ENCODE data around the gene SLCO2A1.
"Not testable (repeated sequence)": the region's sequence is repeated elsewhere in the genome, so short reads cannot be mapped to it uniquely, and the experiment has no call there.

SLCO2A1 gene

DNA sequence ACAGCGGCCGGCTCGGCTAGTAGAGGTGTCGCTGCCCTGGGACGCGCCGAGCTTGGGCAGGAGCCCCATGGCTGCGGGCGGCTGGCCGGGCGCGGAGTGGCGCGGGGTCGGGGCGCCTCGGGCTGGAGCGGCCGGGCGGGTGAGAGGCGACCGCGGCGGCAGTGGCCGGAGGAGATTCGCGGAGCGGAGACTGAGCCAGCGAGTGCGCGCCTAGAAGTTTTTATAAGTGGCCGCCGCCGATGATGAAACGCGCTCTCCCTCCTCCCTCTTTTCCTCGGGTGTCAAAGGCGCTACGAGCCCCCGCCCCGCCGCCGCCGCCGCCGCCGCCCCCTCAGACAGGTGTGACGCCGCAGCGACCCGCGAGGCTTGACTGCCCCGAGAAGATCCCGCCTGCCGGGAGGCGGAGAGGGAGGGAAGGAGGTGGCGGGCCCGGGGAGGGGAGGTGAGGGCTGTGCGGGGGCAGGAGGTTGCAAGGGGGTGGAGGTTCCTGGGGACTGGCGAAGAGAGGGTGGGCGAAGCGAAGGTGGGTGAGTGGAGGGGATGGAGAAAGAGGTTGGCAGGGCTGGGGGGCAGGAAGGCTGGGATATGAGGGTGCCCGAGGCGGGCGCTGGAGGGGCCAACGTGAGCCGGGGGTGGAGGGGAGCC, at the start of gene SLCO2A1:
Gene SLCO2A1, minus strand, starts transcription at position 192 of the 645 bp plus-strand sequence. Its CDS starts 123 bp downstream, at position 69.
- DNase-seq (ENCODE audit: low read depth, low spot score): no peak

DNA sequence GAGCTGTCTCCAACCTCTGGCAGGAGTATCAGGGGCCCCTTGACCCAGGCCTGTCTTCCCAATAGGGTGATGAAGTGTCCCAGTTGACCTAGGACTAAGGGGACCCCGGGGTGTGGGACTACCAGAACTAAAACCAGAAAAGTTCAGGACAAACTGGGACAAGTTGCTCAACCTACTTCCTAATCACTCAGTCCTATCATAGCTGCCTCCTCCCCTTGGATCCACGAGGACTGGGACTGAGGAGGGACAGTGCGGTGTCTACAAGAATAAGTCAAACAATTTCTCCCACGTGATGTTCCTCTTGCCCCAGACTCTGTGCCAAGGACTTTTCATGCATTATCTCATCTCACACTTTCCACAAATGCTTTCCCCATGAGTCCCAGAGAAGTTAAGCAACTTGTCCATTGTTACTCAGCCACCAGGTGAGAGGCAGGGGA, 49.4 kb upstream of the SLCO2A1 start:
- no peak for DNase-seq (ENCODE audit: low read depth, low spot score)

DNA sequence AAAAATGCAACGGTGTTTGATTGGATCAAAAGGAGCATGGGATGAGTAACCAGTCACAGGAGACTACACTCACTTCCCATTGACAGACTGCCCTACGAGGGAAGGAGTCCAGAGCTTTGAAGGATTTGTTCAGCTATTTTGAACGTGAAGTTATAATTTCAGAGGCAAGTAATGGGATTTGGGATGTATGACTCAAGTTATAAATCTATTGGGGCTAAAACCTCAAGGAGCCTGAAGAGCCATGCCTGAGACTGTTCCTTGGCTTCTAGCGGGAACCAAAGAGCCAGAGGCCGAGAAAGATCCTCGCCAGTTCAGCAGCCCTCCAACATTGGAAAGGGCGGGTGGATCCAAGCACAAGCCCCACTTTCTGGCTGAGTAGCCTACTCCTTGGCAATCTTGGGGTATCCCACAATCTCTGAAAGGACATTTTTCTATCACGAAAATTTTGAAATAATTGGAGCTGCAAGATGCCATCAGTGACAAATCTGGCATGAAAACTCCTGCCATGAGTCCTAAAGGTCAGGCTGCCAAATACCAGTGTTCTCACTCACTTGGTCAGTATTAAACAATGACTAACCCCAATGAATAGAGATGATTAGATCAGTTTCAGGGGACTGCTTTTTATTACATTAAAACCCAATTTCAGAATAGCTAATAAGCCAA, 48.6 kb upstream of the SLCO2A1 start:
- DNase-seq (ENCODE audit: low read depth, low spot score): no peak

DNA sequence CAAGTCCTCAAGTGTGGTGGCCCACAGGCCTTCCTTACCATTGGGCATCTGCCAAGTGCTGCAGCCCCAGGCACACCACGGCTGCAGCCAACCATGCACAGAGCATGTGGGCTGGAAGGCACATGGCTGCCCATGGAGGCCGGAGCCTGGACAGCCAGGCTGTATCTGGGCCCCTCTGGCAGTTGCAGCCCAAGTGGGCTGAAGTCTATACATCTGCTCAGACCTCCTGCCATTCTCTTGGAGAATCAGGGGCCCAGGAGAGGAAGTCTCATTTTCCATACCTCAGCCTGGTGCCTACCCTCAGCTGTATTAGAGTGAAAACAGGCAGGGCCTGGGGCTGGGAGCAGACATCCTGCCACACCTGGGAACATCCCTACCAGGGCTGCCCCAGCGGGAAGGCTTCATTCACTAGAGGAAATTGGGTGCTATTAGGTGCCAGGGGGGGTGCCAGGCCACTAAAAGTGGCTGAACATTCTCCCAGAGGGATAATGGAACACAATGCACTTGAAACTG, 48.0 kb upstream of the SLCO2A1 start:
- no peak for DNase-seq (ENCODE audit: low read depth, low spot score)

DNA sequence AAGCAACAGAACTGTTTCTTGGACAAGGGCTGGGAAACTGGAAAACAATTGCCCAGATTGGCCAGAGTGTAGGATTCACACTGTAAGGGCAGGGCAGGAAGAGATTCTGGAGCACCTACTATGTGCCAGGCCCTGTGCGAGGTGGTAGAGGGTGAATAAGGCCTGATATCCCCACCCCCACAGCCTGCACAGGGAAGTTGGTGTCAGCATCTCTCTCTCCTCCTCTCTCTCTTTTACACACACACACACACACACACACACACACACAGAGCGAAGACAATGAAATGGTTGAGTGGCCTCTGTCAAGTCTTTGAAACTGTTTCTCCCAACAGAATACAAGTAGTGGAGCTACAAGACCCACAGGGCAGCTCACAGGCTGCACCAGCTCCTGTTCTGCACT, 47.1 kb upstream of the SLCO2A1 start:
- no peak for DNase-seq (ENCODE audit: low read depth, low spot score)

DNA sequence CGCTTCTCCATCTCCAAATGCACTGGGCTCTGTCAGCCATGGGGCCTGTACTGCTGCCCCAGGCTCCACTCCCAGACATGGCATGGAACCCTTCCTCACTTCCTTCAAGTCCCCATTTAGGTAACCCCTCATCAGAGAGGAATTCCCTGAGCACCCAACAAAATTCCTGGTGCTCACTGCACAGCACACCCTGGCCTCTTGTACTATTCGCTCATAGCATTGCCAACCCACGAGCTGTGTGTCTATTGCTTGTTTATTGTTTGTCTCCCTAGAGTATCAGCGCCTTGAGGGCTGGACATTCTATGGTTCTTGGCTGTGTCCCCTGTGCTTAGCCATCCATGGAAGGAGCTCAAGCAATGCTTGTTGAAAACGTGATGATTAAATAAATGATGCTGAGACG, 46.1 kb upstream of the SLCO2A1 start:
- no peak for DNase-seq (ENCODE audit: low read depth, low spot score)

DNA sequence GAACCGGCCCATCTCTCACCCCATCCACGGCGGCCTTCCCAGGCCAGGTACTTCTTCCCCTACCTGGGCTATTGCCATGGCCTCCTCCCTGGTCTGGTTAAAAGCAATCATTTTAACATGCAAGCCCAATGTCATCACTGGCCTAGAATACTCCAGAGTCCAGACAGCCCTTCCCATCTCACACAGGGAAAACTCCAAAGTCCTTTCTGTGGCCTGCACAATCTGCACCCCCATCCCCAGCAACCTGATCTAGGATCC, 45.8 kb upstream of the SLCO2A1 start:
- no peak for DNase-seq (ENCODE audit: low read depth, low spot score)

DNA sequence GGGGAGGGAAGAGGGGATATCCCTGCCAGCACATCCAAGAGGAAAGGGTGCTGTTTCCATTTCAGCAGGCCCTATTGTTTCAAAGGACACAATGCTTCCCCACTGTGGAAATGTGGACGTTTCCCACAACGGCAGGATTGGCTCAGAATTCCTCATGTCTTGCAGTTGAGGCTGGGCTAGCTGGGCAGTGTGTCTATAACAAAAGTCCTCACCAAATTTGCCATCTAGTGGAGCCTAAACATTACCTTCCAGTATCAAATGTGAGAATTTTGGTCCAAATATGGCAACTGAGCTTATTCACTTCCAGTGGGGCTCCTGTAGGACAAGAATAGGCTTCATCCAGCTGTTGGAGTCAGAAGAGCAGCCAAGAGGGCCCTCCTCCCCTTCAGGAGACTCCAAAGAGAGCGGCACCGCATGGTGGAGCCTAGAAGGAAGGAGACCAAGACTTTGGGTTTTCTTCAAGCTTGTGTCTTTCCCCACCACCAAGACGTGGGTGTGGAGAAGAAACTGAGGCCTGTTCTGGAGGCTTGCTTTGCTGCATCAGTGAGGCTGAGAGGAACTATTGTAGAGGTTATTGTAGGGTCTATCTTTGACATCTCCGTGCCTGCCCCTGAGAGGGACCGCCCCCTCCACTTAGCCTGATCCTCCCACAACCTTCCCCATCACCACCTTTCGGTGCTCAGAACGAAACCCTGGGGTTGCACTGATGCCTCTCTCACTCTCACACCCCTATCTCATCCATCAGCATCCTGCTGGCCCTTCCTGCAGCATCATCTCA, 45.3 kb upstream of the SLCO2A1 start:
- DNase-seq (ENCODE audit: low read depth, low spot score): no peak

DNA sequence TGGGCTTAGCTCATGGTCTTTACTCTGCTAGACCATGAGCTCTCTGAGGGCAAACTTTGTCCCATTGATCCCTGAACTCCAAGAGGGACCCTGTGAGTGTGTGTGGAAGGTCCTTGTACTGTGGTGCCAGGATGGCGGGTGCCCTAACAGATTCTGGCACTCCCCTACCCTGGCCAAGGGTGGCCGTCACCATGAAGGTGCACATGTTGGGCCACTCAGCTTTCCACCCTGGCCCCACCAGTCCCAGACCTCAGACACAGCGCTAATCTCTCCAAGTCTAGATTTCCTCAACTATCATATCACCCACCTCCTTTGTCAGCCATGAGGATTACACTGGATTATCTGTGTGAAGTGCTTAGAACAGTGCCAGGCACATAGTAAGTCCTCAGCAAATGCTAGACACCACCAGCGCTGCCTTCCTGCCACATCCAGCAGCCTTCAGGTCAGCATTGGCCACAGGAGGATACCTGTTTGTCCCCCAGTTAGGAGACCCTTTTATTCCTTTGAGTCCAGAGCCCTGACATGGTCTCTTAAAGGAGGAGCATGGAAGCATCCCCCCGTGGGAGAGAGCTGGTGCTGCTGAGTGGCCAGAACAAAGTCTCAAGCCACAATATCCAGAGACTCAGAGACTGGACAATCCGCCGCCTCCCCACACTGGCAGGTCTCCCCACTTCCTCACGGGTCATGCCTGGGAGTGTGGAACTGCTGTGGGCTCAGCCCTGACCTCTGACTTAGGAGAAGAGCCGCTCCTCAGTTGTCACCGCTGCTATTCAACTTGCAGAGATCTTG, 44.5 kb upstream of the SLCO2A1 start:
- DNase-seq (ENCODE audit: low read depth, low spot score): no peak

DNA sequence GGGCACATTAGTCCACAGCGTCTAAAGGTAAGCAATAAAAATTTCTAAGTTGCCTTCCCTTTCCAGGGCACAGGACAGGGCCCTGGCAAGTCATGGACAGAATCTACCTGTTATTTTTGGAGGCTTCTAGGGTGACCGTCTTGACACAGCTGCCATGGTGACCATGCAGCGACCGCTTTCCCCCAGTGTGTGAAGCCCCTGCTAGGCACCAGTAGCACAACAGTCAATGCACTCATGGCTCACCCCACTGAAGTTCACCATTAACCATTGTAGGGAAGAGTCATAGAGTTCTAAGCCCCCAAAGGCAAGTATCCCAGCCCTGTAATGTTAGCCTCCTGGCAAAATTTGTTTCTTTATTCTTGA, 43.8 kb upstream of the SLCO2A1 start:
- DNase-seq (ENCODE audit: low read depth, low spot score): no peak

DNA sequence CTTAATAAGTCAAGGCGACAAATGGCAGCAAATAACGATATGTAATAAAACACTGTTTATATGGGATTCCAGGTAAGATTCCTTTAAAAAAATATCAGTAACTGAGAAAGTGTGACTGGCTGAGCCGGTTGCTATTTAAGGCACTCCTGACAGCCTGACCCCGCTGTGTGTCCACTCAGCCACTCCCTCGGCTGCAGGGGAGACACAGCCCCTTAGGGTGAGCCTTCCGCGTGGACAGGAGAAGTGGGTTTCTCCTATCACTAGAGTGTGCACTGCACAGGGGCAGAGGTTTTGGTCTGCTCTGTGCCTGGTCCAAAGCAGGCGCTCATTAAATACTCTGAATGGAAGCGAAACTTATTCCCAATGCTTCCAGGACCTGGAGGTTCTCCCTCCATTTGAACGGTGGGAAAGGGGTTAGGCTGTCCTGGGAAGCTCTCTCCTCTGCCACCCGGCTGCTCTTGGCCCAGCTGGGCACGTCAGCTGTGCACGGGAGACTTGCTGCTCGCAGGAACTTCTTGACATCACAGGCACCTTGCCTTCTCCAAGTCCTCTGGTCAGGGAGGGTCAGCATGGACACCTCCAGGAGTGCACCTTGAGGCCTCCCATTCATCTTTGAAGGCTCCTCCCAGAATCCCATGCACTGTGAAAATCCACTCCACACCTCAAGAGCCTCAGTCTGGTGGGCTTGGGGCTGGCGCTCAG, 43.3 kb upstream of the SLCO2A1 start:
- DNase-seq (ENCODE audit: low read depth, low spot score): no peak

DNA sequence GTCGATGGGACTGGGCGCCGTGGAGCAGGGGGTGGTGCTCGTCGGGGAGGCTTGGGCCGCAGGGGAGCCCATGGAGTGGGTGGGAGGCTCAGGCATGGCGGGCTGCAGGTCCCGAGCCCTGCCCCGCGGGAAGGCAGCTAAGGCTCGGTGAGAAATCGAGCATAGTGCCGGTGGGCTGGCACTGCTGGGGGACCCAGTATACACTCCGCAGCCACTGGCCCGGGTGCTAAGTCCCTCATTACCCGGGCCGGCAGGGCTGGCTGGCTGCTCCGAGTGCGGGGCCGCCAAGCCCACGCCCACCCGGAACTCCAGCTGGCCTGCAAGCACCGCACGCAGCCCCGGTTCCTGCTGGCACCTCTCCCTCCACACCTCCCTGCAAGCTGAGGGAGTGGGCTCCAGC, 40.6 kb upstream of the SLCO2A1 start:
- DNase-seq (ENCODE audit: low read depth, low spot score): not testable (repeated sequence)

DNA sequence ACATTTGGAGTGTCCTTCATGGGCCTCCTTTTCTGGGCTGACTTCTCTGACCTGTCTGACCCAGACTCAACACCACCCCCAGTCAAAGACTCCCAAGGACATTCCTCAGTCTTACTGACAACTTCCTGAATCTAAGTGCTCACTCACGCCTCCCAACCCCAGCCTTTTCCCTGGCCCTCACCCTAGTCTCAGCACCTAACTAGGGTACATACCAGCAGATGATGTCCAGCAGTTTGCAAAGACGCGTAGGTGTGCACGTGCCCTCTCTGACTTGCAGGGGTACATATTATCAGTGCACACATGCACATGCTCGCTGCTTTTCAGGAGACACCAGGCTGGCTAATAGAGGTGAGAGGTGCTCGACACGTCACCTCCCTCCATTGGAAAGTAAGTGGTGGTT, 38.7 kb upstream of the SLCO2A1 start:
- DNase-seq (ENCODE audit: low read depth, low spot score): no peak

DNA sequence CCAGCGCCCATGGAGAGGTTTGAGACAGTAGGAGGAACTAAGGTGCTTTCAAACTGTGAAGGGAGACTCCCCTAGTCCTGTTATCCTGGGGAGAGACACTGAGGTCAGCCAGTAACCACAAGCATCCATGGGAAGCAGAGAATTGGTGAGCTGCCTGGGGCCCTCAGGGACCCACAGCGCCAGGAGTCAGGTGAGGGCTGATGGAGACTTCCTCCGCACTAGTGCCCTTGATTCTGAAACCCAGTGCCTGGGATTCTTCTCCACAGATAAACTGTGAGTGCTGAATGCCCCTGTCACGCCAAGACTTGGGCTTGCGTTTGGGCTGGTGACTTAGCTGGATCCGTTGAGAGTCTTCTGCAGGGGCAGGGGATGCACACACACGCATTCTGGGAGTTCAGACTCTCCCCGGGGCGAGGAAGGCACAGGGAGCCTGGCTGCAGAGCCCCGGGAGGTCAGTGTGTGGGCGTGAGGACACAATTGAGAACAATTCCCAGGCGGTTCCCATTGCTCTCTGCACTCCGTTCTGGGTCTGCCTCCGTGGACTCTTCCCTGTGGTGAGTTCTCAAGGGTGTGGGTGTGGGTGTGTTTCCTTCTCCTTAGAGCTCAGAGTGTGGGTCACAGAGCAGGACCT, 37.9 kb upstream of the SLCO2A1 start:
- DNase-seq (ENCODE audit: low read depth, low spot score): no peak

DNA sequence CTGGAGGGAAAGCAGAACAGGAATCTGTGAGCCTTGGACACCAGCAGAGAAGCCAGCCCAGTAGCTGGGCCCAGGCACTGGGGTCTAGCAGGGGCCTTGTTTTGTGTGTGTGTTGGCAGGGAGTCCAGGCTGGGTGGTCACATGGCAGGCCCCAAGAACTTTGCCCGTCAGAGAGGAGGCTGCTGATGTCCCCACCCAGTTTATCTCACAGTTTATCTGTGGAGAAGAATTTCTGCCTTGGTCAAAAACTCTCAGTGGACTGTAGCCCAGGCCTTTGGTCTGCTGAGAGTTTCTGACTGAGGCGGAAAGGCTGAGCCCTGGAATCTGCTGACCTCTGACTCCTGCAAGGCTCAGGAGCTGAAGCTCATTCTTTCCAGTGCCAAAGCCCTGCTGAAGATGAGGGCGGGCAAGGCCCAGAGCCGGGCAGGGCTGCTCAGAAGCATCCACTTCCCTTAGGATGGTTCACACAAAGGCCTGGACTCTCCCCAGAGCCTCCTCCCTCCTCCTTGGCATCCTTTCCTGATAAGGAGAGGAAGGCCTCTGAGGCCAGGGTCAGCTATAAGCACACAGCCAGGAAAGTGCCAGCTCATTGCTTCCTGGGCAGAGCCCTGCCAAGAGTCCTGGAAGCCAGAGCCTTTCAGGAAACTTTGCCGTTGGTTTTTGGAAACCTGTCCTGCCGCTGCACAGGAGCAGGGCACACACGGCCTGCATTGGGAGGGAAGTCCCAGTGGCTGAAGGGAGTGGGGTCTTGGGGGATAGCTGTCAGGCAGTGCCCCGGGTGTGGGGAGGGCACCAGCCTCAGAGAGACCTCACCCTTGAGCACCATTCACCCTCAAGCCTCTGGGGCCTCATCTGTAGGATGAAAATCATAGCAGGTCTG, 37.2 kb upstream of the SLCO2A1 start:
- no peak for DNase-seq (ENCODE audit: low read depth, low spot score)

DNA sequence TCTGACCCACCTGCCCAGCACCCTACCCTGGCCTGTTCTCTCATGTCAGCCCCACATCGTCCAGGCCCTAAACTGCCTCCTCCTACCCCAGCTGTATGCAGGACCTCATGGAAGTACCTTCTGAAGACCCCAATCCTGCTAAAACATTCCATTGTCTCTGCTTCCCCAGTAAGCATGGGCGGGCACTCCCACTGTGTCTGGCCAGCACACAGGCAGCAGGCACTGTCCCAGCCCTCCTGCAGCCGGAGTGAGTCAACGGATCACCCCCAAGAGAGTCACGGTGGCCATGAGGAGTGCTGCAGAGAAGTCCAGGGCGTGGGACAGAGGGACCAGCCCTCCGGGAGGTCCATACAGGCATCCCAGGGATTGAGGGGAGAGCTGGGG, 36.4 kb upstream of the SLCO2A1 start:
- no peak for DNase-seq (ENCODE audit: low read depth, low spot score)

DNA sequence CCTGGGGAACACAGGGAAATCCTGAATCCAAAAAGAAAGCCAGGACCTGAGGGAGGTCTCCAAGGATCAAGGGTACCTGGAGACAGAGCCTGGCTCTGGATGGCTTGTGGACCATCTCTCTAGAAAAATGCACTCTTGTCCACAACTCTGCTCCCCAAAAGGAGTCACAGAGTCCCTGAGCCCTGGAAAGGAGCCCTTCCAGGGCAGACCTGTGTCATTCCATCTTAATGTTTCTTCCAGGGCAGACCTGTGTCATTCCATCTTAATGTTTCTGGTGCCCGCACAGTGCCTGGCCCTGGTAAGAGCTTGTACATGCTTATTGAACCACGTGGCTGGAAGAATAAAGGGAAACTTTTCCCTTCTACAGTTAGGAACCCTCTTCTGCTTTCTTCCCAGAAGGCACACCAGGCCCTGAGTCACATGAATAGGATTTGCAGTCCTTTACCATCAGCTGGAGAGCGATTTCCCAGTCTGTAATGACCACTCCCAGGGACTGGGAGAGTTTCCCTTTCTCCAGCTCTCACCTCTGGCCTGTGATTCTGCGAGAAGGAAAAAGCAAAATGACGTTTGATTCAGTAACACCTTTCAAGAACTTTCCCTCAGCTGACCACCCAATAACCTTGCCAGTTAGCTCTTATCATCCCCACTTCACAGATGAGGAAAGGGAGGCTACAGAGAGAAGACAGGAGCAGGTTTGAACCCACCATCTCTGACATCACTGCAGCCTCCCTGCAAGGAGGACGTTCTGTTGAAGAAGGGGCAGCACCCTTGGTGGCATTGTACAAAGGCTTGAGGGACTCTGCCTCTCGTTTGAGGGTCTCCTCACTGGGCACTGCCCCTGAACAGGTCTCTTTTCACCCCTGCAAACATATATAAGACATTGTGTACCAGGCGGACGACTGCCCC, 35.8 kb upstream of the SLCO2A1 start:
- DNase-seq (ENCODE audit: low read depth, low spot score): no peak

DNA sequence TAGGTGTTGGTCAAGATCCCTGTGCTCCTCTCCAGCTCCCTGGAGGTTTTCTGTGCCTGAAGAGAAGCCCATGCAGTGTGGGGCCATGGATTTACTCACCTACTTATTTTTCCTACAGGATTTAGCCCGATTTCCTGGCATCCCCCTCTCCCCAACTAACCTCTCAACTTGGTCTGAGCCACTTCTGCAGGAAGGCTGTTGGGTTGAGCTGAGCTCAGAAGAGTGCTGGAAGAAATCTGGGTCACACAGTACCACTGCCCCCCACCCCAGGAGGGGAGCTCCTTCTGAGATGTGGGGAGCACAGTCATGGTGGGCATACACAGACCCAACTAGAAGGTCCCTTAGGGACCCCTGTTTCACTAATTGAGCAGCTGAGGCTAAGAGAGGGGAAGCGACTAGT, 34.4 kb upstream of the SLCO2A1 start:
- no peak for DNase-seq (ENCODE audit: low read depth, low spot score)

DNA sequence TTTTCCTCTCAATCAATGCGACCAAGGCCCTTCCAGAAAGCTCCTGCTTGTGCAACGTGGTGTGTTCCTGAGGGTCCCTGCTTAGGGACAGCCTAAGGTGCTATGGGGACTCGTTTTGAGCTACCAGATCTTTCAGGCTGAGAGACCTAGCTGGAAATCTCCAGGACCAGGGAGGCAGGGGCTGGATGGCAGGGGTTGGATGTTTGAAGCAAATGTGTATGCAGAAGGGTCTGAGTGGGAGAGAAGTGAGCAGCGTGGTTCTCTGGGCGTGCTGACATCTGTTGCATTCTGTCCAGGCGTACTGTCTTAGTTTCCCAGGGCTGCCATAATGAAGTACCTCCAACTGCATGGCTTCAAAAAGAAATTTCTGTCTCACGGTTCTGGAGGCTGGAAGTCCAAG, 31.7 kb upstream of the SLCO2A1 start:
- no peak for DNase-seq (ENCODE audit: low read depth, low spot score)

All from ELF-1 (cell line).